ENCODE measurements around the gene NDRG3.
"Not testable (repeated sequence)": the region's sequence is repeated elsewhere in the genome, so short reads cannot be mapped to it uniquely, and the experiment has no call there.

Gene NDRG3

GRCh38 chr20:36760647-36761046 is 14.8 kb upstream of the NDRG3 start:
- no peak for DNase-seq (ENCODE audit: low spot score)

- no peak for DNase-seq (ENCODE audit: low spot score)
These were observed 12.4 kb upstream of the NDRG3 start for GRCh38 chr20:36758276-36758675.

GRCh38 chr20:36756496-36756895 is 10.6 kb upstream of the NDRG3 start:
- DNase-seq (ENCODE audit: low spot score) = no peak

- peak; percentile 77 for DNase-seq (ENCODE audit: low spot score)
These were observed 8.8 kb upstream of the NDRG3 start for GRCh38 chr20:36754656-36755222.

GRCh38 chr20:36752582-36752981 is 6.7 kb upstream of the NDRG3 start:
- DNase-seq (ENCODE audit: low spot score) = no peak

GRCh38 chr20:36745234-36745926 is 510 bp downstream of the NDRG3 start:
- DNase-seq (ENCODE audit: low spot score) = no peak

GRCh38 chr20:36744764-36745191 is 1.1 kb downstream of the NDRG3 start:
- DNase-seq (ENCODE audit: low spot score) = no peak

- no peak for DNase-seq (ENCODE audit: low spot score)
These were observed 1.6 kb downstream of the NDRG3 start for GRCh38 chr20:36744243-36744642.

GRCh38 chr20:36742558-36742957 is 3.3 kb downstream of the NDRG3 start:
- no peak for DNase-seq (ENCODE audit: low spot score)

GRCh38 chr20:36741072-36741471 is 4.8 kb downstream of the NDRG3 start:
- DNase-seq (ENCODE audit: low spot score) = no peak

- DNase-seq (ENCODE audit: low spot score) = no peak
These were observed 8.7 kb downstream of the NDRG3 start for GRCh38 chr20:36737183-36737499.

GRCh38 chr20:36736451-36737182 is 9.3 kb downstream of the NDRG3 start:
- no peak for DNase-seq (ENCODE audit: low spot score)

- no peak for DNase-seq (ENCODE audit: low spot score)
These were observed 13.4 kb downstream of the NDRG3 start for GRCh38 chr20:36732456-36732855.

GRCh38 chr20:36728986-36729385 is 16.9 kb downstream of the NDRG3 start:
- peak; percentile 45 for DNase-seq (ENCODE audit: low spot score)

- DNase-seq (ENCODE audit: low spot score) = no peak
These were observed 19.7 kb downstream of the NDRG3 start for GRCh38 chr20:36726168-36726567.

GRCh38 chr20:36720510-36720909 is 25.4 kb downstream of the NDRG3 start:
- DNase-seq (ENCODE audit: low spot score) = no peak

GRCh38 chr20:36717657-36718056 is 28.2 kb downstream of the NDRG3 start:
- DNase-seq (ENCODE audit: low spot score) = no peak

- no peak for DNase-seq (ENCODE audit: low spot score)
These were observed 28.9 kb downstream of the NDRG3 start for GRCh38 chr20:36717021-36717420.

GRCh38 chr20:36712775-36713174 is 33.1 kb downstream of the NDRG3 start:
- no peak for DNase-seq (ENCODE audit: low spot score)

- no peak for DNase-seq (ENCODE audit: low spot score)
These were observed 36.8 kb downstream of the NDRG3 start for GRCh38 chr20:36709126-36709525.

GRCh38 chr20:36703530-36703929 is 42.4 kb downstream of the NDRG3 start:
- no peak for DNase-seq (ENCODE audit: low spot score)

GRCh38 chr20:36700438-36700837 is 45.5 kb downstream of the NDRG3 start:
- DNase-seq (ENCODE audit: low spot score) = no peak

- DNase-seq (ENCODE audit: low spot score) = not testable (repeated sequence)
These were observed 50.4 kb downstream of the NDRG3 start for GRCh38 chr20:36695467-36695866.

GRCh38 chr20:36688630-36689029 is 57.3 kb downstream of the NDRG3 start:
- DNase-seq (ENCODE audit: low spot score) = no peak

Data from COLO829 (cell line).